ENCODE measurements around the gene PTPRN2.

PTPRN2 gene

GRCh38 chr7:158317238-158318205 is 270.1 kb downstream of the PTPRN2 start:
- H3K27me3 ChIP-seq (ENCODE audit: control insufficient read depth in 1 of 2, insufficient read depth in 2 of 2, low read length in 2 of 2) = peaks cover 0 to 11% of the 10 kb centered on the region in 2 donors
- H3K9ac ChIP-seq (ENCODE audit: low read length) = no peak overlapping the region
- H3K4me3 ChIP-seq (ENCODE audit: low read depth in 1 of 2, low read length in 2 of 2) = peak overlapping the region; percentile 4 to 50
- H3K27ac ChIP-seq (ENCODE audit: low read depth, low read length) = no peak overlapping the region
- H3K4me1 ChIP-seq (ENCODE audit: insufficient read depth, low read length) = no peaks in the 10 kb centered on the region
- no peaks in the 10 kb centered on the region for H3K9me3 ChIP-seq (ENCODE audit: low read length)
- no peaks in the 10 kb centered on the region for H3K36me3 ChIP-seq (ENCODE audit: insufficient read depth, low read length)

GRCh38 chr7:158316466-158317031 is 271.1 kb downstream of the PTPRN2 start:
- Histone ChIP-seq H3K27ac (ENCODE audit: low read depth, low read length) (no peak overlapping the region), H3K9ac (ENCODE audit: low read length) (no peak overlapping the region), H3K4me1 (ENCODE audit: insufficient read depth, low read length) (no peaks in the 10 kb centered on the region), H3K9me3 (ENCODE audit: low read length) (no peaks in the 10 kb centered on the region), H3K27me3 (ENCODE audit: control insufficient read depth in 1 of 2, insufficient read depth in 2 of 2, low read length in 2 of 2) (peaks cover 0 to 11% of the 10 kb centered on the region in 2 donors), H3K4me3 (ENCODE audit: low read depth in 1 of 2, low read length in 2 of 2) (no peak overlapping the region), H3K36me3 (ENCODE audit: insufficient read depth, low read length) (no peaks in the 10 kb centered on the region)

DNA sequence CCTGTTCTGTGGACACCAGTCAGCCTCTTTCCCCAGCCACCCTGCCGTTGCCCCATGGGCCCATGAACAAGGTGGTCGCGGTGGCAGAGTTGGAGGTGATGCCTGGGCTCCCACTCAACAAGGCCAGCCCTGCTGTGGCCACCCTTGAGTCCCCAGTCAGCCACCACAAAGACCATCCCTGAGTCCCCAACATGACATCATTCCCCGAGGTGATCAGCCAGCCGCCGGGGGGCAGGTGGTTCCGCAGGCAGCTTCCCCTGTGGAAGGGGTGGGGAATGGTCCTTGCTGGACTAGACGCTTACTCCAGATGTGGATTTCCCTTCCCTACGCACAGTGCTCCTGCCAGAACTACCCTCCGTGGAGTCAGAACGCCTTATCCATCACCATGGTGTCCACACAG is 271.7 kb downstream of the PTPRN2 start:
- peaks cover 0 to 11% of the 10 kb centered on the region in 2 donors for H3K27me3 ChIP-seq (ENCODE audit: control insufficient read depth in 1 of 2, insufficient read depth in 2 of 2, low read length in 2 of 2)
- H3K9me3 ChIP-seq (ENCODE audit: low read length) = no peaks in the 10 kb centered on the region
- H3K4me1 ChIP-seq (ENCODE audit: insufficient read depth, low read length) = no peaks in the 10 kb centered on the region
- H3K9ac ChIP-seq (ENCODE audit: low read length) = no peak overlapping the region
- no peak overlapping the region for H3K4me3 ChIP-seq (ENCODE audit: low read depth in 1 of 2, low read length in 2 of 2)
- no peak overlapping the region for H3K27ac ChIP-seq (ENCODE audit: low read depth, low read length)
- H3K36me3 ChIP-seq (ENCODE audit: insufficient read depth, low read length) = no peaks in the 10 kb centered on the region

- no peak overlapping the region for H3K9ac ChIP-seq (ENCODE audit: low read length)
- no peaks in the 10 kb centered on the region for H3K9me3 ChIP-seq (ENCODE audit: low read length)
- no peaks in the 10 kb centered on the region for H3K4me1 ChIP-seq (ENCODE audit: insufficient read depth, low read length)
- H3K27me3 ChIP-seq (ENCODE audit: control insufficient read depth in 1 of 2, insufficient read depth in 2 of 2, low read length in 2 of 2) = peaks cover 0 to 11% of the 10 kb centered on the region in 2 donors
- no peak overlapping the region for H3K27ac ChIP-seq (ENCODE audit: low read depth, low read length)
- H3K36me3 ChIP-seq (ENCODE audit: insufficient read depth, low read length) = no peaks in the 10 kb centered on the region
- no peak overlapping the region for H3K4me3 ChIP-seq (ENCODE audit: low read depth in 1 of 2, low read length in 2 of 2)
These were observed 272.3 kb downstream of the PTPRN2 start for GRCh38 chr7:158315326-158315725.

DNA sequence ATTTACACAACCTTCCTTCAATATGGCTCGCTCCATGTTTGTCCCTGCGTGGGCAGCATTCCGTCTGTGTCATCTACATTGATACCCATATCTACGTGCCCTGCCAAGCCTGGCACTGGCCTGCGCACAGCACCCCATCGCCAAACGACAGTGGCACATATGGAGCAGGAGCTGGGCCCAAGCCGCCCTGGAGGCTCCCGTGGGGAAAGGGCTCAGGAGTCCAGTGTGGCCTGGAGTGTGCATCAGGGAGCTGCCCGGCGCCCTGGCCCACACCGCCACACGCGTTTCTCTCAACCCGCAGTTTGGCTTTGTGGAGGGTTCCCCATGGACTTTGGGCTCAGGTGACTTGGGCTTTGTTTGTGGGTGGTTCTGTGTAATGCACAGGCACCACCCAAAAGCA is 273.2 kb downstream of the PTPRN2 start:
- Histone ChIP-seq H3K4me3 (ENCODE audit: low read depth in 1 of 2, low read length in 2 of 2) (no peak overlapping the region), H3K4me1 (ENCODE audit: insufficient read depth, low read length) (no peaks in the 10 kb centered on the region), H3K27me3 (ENCODE audit: control insufficient read depth in 1 of 2, insufficient read depth in 2 of 2, low read length in 2 of 2) (peaks cover 0 to 11% of the 10 kb centered on the region in 2 donors), H3K27ac (ENCODE audit: low read depth, low read length) (no peak overlapping the region), H3K9ac (ENCODE audit: low read length) (no peak overlapping the region), H3K36me3 (ENCODE audit: insufficient read depth, low read length) (no peaks in the 10 kb centered on the region), H3K9me3 (ENCODE audit: low read length) (no peaks in the 10 kb centered on the region)

DNA sequence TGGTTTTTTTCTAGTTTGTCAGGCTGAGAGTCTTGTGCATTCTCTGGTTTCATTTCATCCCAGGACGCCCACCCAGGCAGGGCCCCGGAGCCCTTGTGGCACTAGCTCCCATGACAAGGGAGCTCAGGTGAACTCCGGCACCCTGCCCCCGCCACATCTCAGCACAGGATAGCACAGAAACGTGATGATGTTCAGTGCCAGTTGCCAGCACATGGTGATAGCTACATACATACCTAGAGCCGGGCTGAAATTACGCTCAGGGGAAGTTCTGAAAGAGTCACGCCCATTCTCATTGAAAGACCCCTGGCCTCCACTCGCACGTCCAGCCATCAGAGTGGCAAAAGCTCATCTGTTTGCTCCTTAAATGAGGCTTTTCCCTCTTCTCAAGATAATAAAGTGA is 273.7 kb downstream of the PTPRN2 start:
- Histone ChIP-seq H3K4me1 (ENCODE audit: insufficient read depth, low read length) (no peaks in the 10 kb centered on the region), H3K4me3 (ENCODE audit: low read depth in 1 of 2, low read length in 2 of 2) (no peak overlapping the region), H3K9me3 (ENCODE audit: low read length) (no peaks in the 10 kb centered on the region), H3K27me3 (ENCODE audit: control insufficient read depth in 1 of 2, insufficient read depth in 2 of 2, low read length in 2 of 2) (peaks cover 0 to 11% of the 10 kb centered on the region in 2 donors), H3K36me3 (ENCODE audit: insufficient read depth, low read length) (no peaks in the 10 kb centered on the region), H3K27ac (ENCODE audit: low read depth, low read length) (no peak overlapping the region), H3K9ac (ENCODE audit: low read length) (no peak overlapping the region)

DNA sequence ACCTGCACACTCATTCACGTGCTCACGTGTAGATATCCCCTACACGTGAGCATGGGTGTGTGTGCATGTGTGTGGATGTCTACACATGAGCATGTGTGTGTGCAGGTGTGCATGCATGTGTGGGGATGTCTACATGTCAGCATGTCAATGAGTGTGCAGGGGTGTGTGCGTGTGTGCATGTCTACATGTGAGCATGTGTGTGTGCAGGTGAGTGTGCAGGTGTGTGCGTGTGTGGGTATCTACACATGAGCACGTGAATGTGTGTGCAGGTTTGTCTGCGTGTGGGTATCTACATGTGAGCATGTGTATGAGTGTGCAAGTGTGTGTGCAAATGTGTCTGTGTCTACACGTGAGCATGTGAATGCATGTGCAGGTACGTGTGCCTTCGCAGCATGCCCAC is 274.8 kb downstream of the PTPRN2 start:
- Histone ChIP-seq H3K4me3 (ENCODE audit: low read depth in 1 of 2, low read length in 2 of 2) (no peak overlapping the region), H3K9me3 (ENCODE audit: low read length) (peaks cover 2% of the 10 kb centered on the region), H3K9ac (ENCODE audit: low read length) (no peak overlapping the region), H3K27me3 (ENCODE audit: control insufficient read depth in 1 of 2, insufficient read depth in 2 of 2, low read length in 2 of 2) (peaks cover 0 to 4% of the 10 kb centered on the region in 2 donors), H3K27ac (ENCODE audit: low read depth, low read length) (no peak overlapping the region), H3K4me1 (ENCODE audit: insufficient read depth, low read length) (no peaks in the 10 kb centered on the region), H3K36me3 (ENCODE audit: insufficient read depth, low read length) (no peaks in the 10 kb centered on the region)

GRCh38 chr7:158311791-158312190 is 275.8 kb downstream of the PTPRN2 start:
- no peaks in the 10 kb centered on the region for H3K4me1 ChIP-seq (ENCODE audit: insufficient read depth, low read length)
- H3K9ac ChIP-seq (ENCODE audit: low read length) = no peak overlapping the region
- no peak overlapping the region for H3K27ac ChIP-seq (ENCODE audit: low read depth, low read length)
- no peaks in the 10 kb centered on the region for H3K36me3 ChIP-seq (ENCODE audit: insufficient read depth, low read length)
- H3K27me3 ChIP-seq (ENCODE audit: control insufficient read depth in 1 of 2, insufficient read depth in 2 of 2, low read length in 2 of 2) = no peaks in the 10 kb centered on the region
- peaks cover 6% of the 10 kb centered on the region for H3K9me3 ChIP-seq (ENCODE audit: low read length)
- H3K4me3 ChIP-seq (ENCODE audit: low read depth in 1 of 2, low read length in 2 of 2) = no peak overlapping the region

DNA sequence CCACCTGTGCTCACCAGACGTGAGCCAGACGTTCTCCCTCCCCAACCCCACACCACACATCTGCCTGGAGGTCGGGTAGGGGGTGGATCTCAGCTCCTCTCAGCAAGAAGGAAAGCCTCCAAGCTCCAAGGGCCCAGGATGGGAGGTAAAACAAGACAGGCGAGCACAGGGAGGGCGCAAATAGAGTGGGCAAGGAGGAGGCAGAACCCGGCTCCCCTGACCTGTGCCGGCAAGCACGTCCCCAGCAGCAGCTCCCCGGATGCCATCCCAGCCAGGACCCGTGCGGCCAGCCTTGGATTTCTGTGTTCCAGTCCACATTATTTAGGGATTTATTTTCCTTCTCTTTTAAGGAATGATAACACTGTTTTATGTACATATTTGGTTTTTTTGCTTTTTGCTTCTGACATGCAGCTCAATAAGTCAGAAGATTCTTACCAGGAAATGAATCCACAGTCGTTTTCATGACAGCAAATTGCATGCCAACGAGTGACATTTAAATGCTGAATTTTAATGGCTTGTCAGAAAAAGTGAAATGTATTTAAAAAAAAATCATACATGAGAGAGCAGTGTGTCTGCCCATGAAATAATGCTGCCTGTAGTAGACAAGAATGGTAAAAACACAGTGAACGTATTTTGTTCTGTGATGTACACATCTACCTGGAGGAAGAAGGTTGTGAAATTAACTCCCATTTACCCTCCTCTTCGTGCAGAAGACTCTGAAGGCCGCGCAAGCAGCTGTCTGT is 276.5 kb downstream of the PTPRN2 start:
- Histone ChIP-seq H3K9ac (ENCODE audit: low read length) (no peak overlapping the region), H3K4me3 (ENCODE audit: low read depth in 1 of 2, low read length in 2 of 2) (no peak overlapping the region), H3K4me1 (ENCODE audit: insufficient read depth, low read length) (no peaks in the 10 kb centered on the region), H3K27me3 (ENCODE audit: control insufficient read depth in 1 of 2, insufficient read depth in 2 of 2, low read length in 2 of 2) (no peaks in the 10 kb centered on the region), H3K36me3 (ENCODE audit: insufficient read depth, low read length) (no peaks in the 10 kb centered on the region), H3K27ac (ENCODE audit: low read depth, low read length) (no peak overlapping the region), H3K9me3 (ENCODE audit: low read length) (peaks cover 6% of the 10 kb centered on the region)

- no peak overlapping the region for H3K27ac ChIP-seq (ENCODE audit: low read depth, low read length)
- no peaks in the 10 kb centered on the region for H3K4me1 ChIP-seq (ENCODE audit: insufficient read depth, low read length)
- H3K27me3 ChIP-seq (ENCODE audit: control insufficient read depth in 1 of 2, insufficient read depth in 2 of 2, low read length in 2 of 2) = no peaks in the 10 kb centered on the region
- H3K4me3 ChIP-seq (ENCODE audit: low read depth in 1 of 2, low read length in 2 of 2) = no peak overlapping the region
- no peaks in the 10 kb centered on the region for H3K36me3 ChIP-seq (ENCODE audit: insufficient read depth, low read length)
- H3K9me3 ChIP-seq (ENCODE audit: low read length) = peaks cover 6% of the 10 kb centered on the region
- H3K9ac ChIP-seq (ENCODE audit: low read length) = no peak overlapping the region
These were observed 277.5 kb downstream of the PTPRN2 start for GRCh38 chr7:158309868-158310763.

Data from muscle layer of colon (tissue), 2 donors.